ENCODE data around the gene LMF2.

Gene LMF2

DNA sequence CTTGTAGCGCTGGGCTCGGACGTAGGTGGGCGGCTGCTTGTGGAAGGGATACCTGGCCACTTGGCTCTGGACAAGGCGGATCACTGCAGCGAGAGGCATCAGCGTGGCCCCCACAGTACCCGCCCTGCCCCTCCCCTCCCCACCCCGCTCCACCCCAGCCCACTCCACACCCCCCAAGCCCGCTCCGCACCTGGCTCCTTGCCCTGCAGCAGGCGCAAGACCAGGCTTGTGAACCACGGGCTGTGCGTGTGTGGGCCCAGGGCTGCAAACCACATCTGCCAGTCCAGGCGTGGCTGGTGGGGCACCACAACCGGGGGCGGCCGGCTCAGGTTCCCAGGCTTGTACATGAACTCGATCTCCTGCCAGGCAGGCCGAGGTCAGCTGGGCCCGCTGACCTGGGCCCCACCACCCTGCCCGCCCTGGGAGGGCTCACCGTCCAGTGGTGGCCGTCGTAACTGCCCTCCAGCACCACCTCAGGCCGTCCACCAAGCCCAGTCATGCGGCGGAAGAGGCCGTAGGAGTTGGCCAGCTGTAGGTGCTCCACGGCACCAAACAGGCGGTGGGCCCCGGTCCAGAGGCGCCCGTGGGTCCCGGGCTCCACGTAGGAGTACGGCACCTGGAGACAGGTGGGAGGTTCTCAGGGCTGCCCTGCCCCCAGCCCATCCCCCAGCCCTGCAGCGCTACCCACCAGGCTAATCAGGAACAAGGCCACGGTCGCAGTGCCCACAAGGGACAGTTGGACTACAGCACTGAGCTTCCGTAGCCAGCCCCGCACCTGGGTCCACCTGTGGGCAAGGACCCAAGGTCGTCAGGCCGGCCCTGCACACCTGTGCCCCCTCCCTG lies 2.9 kb downstream of the LMF2 start:
- Histone ChIP-seq H3K36me3 (ENCODE audit: control insufficient read depth, insufficient read depth, low read length) (no peaks in the 10 kb centered on the region), H3K9me3 (ENCODE audit: control insufficient read depth, low read length) (no peaks in the 10 kb centered on the region), H3K9ac (ENCODE audit: low read length) (no peak overlapping the region), H3K27me3 (ENCODE audit: control insufficient read depth, insufficient read depth, low read length) (no peaks in the 10 kb centered on the region), H3K4me1 (ENCODE audit: control insufficient read depth, insufficient read depth, low read length) (peaks cover 26% of the 10 kb centered on the region), H3K4me3 (ENCODE audit: low read length) (no peak overlapping the region)

DNA sequence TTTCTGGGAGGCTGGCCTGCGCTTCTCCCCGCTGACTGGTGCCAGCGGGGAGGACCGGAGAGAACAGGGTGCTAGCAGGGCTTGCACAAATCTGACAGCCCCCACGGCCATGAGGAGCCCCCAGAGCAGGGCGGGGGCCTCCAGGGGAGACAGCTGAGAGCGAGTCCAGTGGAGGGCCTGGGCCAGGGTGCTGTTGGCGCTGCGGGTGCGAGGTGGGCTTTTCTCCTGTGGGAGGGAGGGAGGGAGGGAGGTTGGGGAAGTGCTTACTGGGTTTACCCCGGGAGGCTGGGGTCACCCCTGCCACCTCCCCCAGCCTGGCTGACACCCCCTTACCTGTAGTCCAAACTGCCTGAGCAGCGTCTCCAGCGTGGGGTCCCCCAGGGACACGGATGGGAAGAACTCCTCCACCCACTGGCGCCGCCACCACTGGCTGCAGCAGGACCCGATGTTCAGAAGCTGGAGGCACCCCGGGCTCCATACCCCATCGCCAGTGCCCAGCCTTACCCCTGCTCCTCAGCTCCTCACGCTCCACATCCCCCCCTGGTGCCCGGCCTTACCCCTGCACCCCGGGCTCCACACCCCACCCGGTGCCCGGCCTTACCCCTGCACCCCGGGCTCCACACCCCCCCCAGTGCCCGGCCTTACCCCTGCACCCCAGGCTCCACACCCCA lies 3.9 kb downstream of the LMF2 start:
- Histone ChIP-seq H3K4me3 (ENCODE audit: low read length) (no peak overlapping the region), H3K36me3 (ENCODE audit: control insufficient read depth, insufficient read depth, low read length) (no peaks in the 10 kb centered on the region), H3K9ac (ENCODE audit: low read length) (no peak overlapping the region), H3K27me3 (ENCODE audit: control insufficient read depth, insufficient read depth, low read length) (no peaks in the 10 kb centered on the region), H3K4me1 (ENCODE audit: control insufficient read depth, insufficient read depth, low read length) (peaks cover 17% of the 10 kb centered on the region), H3K9me3 (ENCODE audit: control insufficient read depth, low read length) (no peaks in the 10 kb centered on the region)

DNA sequence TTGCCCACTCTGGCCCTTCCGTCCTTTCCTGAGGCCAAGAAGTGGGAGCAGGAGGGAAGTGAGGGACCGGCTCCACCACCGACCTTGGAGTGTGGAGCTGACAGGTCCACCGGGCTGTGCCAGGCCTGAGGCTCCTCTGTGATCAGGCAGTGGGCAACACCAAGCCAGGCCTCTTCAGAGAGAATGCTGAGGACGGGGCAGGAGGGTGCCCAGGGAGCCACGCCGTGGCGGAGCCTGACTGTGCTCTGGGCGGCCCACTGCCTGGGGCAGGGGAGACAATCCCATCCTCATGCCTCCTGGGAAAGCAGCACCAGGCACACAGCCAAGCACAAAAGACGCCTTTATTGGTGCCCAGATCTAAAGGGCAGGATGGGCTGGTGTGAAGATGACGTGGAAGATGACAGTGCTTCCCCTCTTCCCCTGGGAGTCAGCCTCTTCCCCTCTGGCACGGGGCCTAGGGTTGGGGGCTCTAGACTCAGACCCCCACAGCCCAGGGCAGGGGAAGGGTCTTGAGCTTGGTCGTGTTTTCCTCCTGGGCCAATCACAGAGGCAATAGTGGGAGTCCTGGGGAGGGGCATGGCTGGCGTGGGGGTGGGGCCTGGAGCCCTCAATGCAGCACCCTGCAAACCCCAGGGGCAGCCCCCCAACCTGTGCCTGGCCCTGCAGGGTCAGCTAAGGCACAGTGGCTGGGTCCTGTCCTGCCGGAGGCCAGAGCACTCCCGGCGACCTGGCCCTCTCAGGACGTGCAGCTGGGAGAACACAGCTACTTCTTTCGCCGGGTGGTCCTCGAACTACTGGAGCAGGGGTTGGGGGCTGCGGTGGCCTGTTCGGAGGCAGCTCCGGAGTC lies 4.7 kb downstream of the LMF2 start:
- Histone ChIP-seq H3K9me3 (ENCODE audit: control insufficient read depth, low read length) (no peaks in the 10 kb centered on the region), H3K4me1 (ENCODE audit: control insufficient read depth, insufficient read depth, low read length) (peaks cover 20% of the 10 kb centered on the region), H3K27me3 (ENCODE audit: control insufficient read depth, insufficient read depth, low read length) (no peaks in the 10 kb centered on the region), H3K4me3 (ENCODE audit: low read length) (no peak overlapping the region), H3K36me3 (ENCODE audit: control insufficient read depth, insufficient read depth, low read length) (no peaks in the 10 kb centered on the region), H3K9ac (ENCODE audit: low read length) (no peak overlapping the region)

DNA sequence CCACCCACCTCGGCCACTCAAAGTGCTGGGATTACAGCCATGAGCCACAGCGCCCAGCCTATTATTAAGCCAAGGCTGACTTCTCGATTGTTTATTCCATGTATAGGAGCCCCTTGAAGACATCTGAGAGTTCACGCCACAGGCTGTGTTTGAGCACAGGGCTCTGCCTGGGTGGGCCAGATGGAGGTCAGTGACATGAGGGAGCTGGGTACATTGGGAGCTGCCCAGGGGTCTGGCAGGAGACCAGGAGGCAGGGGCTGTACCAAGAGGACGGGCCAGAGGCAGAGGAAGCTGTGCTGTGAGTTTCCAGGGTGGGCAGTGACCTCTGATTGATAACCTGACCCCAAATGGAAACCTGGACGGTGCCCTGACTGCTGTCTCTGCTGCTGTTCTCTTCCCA lies 5.4 kb downstream of the LMF2 start:
- Histone ChIP-seq H3K9ac (ENCODE audit: low read length) (no peak overlapping the region), H3K4me3 (ENCODE audit: low read length) (no peak overlapping the region), H3K9me3 (ENCODE audit: control insufficient read depth, low read length) (no peaks in the 10 kb centered on the region), H3K4me1 (ENCODE audit: control insufficient read depth, insufficient read depth, low read length) (peaks cover 18% of the 10 kb centered on the region), H3K27me3 (ENCODE audit: control insufficient read depth, insufficient read depth, low read length) (no peaks in the 10 kb centered on the region), H3K36me3 (ENCODE audit: control insufficient read depth, insufficient read depth, low read length) (no peaks in the 10 kb centered on the region)

DNA sequence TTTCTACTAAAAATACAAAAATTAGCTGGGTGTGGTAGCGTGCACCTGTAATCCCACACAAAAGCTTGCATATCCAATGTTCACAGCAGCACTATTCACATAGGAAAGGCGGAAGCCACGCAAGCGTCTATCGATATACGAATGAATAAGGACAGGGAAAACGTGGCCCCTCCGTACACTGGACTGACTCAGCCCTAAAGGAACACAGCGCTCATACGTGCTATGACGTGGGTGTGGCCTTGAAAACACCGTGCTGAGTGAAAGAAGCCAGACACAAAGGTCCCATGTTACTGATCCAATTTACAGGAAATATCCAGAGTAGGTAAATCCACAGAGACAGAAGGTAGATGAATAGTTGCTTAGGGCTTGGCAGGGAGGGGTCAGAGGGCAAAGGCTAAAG lies 7.0 kb downstream of the LMF2 start:
- no peaks in the 10 kb centered on the region for H3K36me3 ChIP-seq (ENCODE audit: control insufficient read depth, insufficient read depth, low read length)
- H3K27me3 ChIP-seq (ENCODE audit: control insufficient read depth, insufficient read depth, low read length) = no peaks in the 10 kb centered on the region
- no peak overlapping the region for H3K4me3 ChIP-seq (ENCODE audit: low read length)
- no peak overlapping the region for H3K9ac ChIP-seq (ENCODE audit: low read length)
- H3K4me1 ChIP-seq (ENCODE audit: control insufficient read depth, insufficient read depth, low read length) = peaks cover 6% of the 10 kb centered on the region
- H3K9me3 ChIP-seq (ENCODE audit: control insufficient read depth, low read length) = no peaks in the 10 kb centered on the region

DNA sequence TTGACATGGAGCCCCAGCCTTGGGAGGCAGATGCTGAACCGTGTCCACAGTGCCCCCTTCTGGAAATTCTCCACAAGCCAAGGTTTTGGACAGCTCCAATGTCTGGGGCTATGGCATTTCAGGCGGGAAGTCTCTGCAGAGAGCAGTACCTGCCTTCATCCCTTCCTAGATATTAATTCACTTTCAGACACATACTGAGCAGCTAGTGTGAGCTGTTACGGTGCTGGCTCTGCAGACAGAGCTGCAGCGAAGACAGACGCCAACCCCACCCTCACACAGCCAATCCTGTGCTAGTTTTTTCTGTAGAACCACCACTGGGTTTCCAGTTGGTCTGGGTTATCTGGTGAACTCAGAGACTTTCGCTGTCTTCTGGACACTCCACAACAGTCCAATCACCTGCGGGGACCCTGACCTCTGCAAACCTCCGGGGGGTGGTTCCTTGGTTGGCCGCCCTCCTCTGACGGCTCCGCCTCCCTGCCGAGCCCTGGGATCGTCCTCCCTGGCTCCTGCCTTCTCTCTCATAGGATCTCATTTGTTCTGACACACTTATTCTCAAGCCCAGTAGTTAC lies 9.1 kb downstream of the LMF2 start:
- Histone ChIP-seq H3K9ac (ENCODE audit: low read length) (no peak overlapping the region), H3K36me3 (ENCODE audit: control insufficient read depth, insufficient read depth, low read length) (no peaks in the 10 kb centered on the region), H3K27me3 (ENCODE audit: control insufficient read depth, insufficient read depth, low read length) (no peaks in the 10 kb centered on the region), H3K9me3 (ENCODE audit: control insufficient read depth, low read length) (no peaks in the 10 kb centered on the region), H3K4me1 (ENCODE audit: control insufficient read depth, insufficient read depth, low read length) (peaks cover 6% of the 10 kb centered on the region), H3K4me3 (ENCODE audit: low read length) (no peak overlapping the region)

DNA sequence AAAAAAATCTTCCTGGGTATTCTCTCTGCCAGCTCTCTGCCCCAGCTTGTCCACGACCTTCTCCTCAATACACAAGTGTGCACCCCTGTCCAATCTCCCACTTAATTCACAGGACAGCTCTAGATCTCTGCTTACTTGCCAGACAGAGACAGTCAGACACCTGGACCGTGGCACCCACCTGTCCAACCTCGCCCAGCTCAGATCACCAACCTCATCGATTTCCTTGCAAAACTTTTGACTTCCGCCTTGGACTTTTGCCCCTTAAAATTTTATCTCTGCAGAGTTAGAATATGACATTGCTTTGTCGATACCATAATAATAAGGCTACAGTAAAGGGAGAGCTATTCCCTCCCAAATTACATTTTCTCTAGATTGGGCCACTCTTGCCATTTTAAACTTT lies 10.4 kb downstream of the LMF2 start:
- Histone ChIP-seq H3K4me3 (ENCODE audit: low read length) (no peak overlapping the region), H3K9me3 (ENCODE audit: control insufficient read depth, low read length) (no peaks in the 10 kb centered on the region), H3K4me1 (ENCODE audit: control insufficient read depth, insufficient read depth, low read length) (peaks cover 6% of the 10 kb centered on the region), H3K9ac (ENCODE audit: low read length) (no peak overlapping the region), H3K27me3 (ENCODE audit: control insufficient read depth, insufficient read depth, low read length) (no peaks in the 10 kb centered on the region), H3K36me3 (ENCODE audit: control insufficient read depth, insufficient read depth, low read length) (no peaks in the 10 kb centered on the region)

DNA sequence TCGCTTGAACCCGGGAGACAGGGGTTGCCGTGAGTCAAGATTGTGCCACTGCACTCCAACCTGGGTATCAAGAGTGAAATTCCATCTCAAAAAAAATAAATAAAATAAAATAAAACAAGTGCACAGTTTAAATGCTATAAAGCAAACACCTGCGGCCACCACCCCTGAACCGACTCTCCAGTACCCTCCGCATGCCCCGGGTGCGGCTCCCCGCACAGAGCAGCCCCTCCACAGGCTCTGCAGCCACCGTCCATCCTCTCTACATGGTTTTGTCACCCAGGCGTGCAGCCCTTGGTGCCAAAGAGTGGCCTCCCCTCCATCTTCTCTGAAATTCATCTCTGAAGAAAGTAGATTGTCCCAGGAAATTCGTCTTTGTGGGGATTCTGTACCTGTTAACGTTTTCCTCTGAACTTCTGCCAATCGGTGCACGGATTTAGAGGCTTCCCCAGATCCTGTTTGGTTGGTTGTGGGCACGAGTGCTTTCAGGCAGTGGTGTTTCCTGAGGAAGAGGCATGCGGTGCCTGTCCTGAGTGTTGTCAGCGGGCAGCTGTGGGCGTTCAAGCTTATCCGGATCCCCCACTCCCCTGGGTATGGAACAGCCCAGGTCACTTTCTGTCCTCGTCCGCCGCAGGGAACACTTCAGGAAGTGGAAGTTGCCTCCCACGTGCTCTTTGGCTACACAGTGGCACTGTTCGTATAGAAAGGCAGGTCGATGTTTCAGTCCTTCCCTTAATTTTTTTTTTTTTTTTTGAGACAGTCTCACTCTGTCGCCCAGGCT lies 16.8 kb downstream of the LMF2 start:
- no peaks in the 10 kb centered on the region for H3K9me3 ChIP-seq (ENCODE audit: control insufficient read depth, low read length)
- peaks cover 2% of the 10 kb centered on the region for H3K4me1 ChIP-seq (ENCODE audit: control insufficient read depth, insufficient read depth, low read length)
- H3K36me3 ChIP-seq (ENCODE audit: control insufficient read depth, insufficient read depth, low read length) = no peaks in the 10 kb centered on the region
- no peak overlapping the region for H3K4me3 ChIP-seq (ENCODE audit: low read length)
- H3K27me3 ChIP-seq (ENCODE audit: control insufficient read depth, insufficient read depth, low read length) = peaks cover 13% of the 10 kb centered on the region
- H3K9ac ChIP-seq (ENCODE audit: low read length) = no peak overlapping the region

DNA sequence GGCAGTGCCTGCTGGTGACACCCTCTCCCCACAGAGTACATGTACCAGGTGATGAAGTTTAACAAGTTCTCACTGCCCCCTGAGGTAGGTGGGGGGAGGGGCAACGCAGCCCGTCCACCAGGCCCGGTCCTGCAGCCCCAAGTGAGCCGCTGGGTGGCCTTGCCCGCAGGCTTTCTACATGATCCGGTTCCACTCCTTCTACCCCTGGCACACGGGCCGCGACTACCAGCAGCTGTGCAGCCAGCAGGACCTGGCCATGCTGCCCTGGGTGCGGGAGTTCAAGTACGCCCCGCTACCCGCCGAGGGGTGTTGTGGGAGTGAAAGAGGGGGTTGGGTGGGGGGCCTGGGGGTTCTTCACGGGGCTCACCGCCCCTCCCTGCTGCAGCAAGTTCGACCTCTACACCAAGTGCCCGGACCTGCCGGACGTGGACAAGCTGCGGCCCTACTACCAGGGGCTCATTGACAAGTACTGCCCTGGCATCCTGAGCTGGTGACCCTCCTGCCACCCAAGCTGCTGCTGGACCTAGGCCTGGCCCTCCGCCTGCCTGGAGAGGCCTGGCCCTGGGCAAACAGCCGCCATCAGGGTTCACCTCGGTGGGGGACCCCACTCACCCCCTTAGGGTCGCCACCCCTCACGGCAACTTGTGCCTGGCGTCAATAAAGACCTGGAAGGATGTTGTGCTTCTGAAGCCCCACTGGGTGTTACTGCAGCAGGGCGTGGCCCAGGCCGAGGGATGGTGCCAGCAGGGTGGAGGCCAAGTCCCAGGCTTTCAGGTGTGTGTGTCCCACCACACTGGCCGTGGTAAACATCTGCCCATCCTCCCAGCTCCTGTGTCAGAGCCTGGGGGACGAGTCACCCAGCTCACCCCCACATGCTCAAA lies 17.9 kb downstream of the LMF2 start:
- no peak overlapping the region for H3K9ac ChIP-seq (ENCODE audit: low read length)
- H3K4me3 ChIP-seq (ENCODE audit: low read length) = no peak overlapping the region
- H3K4me1 ChIP-seq (ENCODE audit: control insufficient read depth, insufficient read depth, low read length) = peaks cover 9% of the 10 kb centered on the region
- peaks cover 13% of the 10 kb centered on the region for H3K27me3 ChIP-seq (ENCODE audit: control insufficient read depth, insufficient read depth, low read length)
- H3K9me3 ChIP-seq (ENCODE audit: control insufficient read depth, low read length) = no peaks in the 10 kb centered on the region
- H3K36me3 ChIP-seq (ENCODE audit: control insufficient read depth, insufficient read depth, low read length) = no peaks in the 10 kb centered on the region

DNA sequence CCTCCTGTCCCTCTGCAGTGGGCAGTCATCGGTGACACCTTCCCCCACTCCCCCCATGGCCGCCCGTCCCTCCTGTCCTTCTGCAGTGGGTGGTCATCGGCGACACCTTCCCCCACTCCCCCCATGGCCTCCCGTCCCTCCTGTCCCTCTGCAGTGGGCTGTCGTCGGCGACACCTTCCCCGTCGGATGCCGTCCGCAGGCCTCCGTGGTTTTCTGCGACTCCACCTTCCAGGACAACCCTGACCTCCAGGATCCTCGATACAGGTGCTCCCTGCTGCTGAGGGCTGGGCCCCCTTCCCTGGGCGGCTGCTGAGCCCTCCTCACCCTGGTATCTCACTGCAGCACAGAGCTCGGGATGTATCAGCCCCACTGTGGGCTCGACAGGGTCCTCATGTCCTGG lies 18.6 kb downstream of the LMF2 start:
- Histone ChIP-seq H3K9me3 (ENCODE audit: control insufficient read depth, low read length) (no peaks in the 10 kb centered on the region), H3K4me1 (ENCODE audit: control insufficient read depth, insufficient read depth, low read length) (peaks cover 16% of the 10 kb centered on the region), H3K36me3 (ENCODE audit: control insufficient read depth, insufficient read depth, low read length) (no peaks in the 10 kb centered on the region), H3K4me3 (ENCODE audit: low read length) (no peak overlapping the region), H3K27me3 (ENCODE audit: control insufficient read depth, insufficient read depth, low read length) (peaks cover 13% of the 10 kb centered on the region), H3K9ac (ENCODE audit: low read length) (no peak overlapping the region)
